DND-41 (cell line): ENCODE results near the gene MAPK10.

Experiments
- ATAC-seq: fragments of 200-7000 bp; cut with Tn5 transposase; 3 replicates; pipeline ENCODE4 v1.9.1; 2021; ENCODE audit warnings: low read depth; ENCODE audit not compliant: insufficient read depth
- DNase-seq: peaks from one replicate; pipeline ENCODE4 v3.0.0-alpha.2; 2020
- H2AFZ ChIP-seq: 2 replicates; pipeline ENCODE4 v1.6.0; 2012; ENCODE audit warnings: low read depth, low read length
- H3K27ac ChIP-seq: 2 replicates; pipeline ENCODE4 v1.5.1; 2012; ENCODE audit warnings: low read length, inconsistent platforms
- H3K27me3 ChIP-seq: fragments of 200-600 bp; sonication (generic); 2 replicates; pipeline ENCODE4 v1.6.0; 2012; ENCODE audit warnings: low read length, mild to moderate bottlenecking, inconsistent platforms; ENCODE audit not compliant: insufficient read depth, poor library complexity
- H3K36me3 ChIP-seq: 2 replicates; pipeline ENCODE4 v1.5.1; 2012; ENCODE audit warnings: low read length, inconsistent platforms; ENCODE audit not compliant: insufficient read depth
- H3K4me1 ChIP-seq: 2 replicates; pipeline ENCODE4 v1.5.1; 2012; ENCODE audit warnings: mild to moderate bottlenecking, low read length; ENCODE audit not compliant: insufficient read depth
- H3K4me2 ChIP-seq: 2 replicates; pipeline ENCODE4 v1.6.0; 2012; ENCODE audit warnings: mild to moderate bottlenecking, moderate library complexity, low read length, inconsistent platforms; ENCODE audit not compliant: insufficient read depth
- H3K4me3 ChIP-seq, 2 experiments: fragments of 200-600 bp in 1 of 2; shearing (Covaris generic) in 1 of 2; 2 replicates each; pipeline ENCODE4 v1.5.1; 2012 to 2016; ENCODE audit warnings: inconsistent platforms in 2 of 2, low read length in 2 of 2, mild to moderate bottlenecking in 2 of 2, low read depth in 1 of 2, moderate library complexity in 1 of 2
- H3K79me2 ChIP-seq: 2 replicates; pipeline ENCODE4 v1.6.0; 2012; ENCODE audit warnings: low read length, inconsistent platforms; ENCODE audit not compliant: insufficient read depth
- H3K9ac ChIP-seq: 2 replicates; pipeline ENCODE4 v1.6.0; 2012; ENCODE audit warnings: low read depth, mild to moderate bottlenecking, inconsistent platforms, low read length, moderate library complexity
- H3K9me3 ChIP-seq: 2 replicates; pipeline ENCODE4 v1.5.1; 2012; ENCODE audit warnings: low read length, moderate library complexity, mild to moderate bottlenecking, inconsistent platforms; ENCODE audit not compliant: insufficient read depth, severe bottlenecking
- H4K20me1 ChIP-seq: 2 replicates; pipeline ENCODE4 v1.6.0; 2012; ENCODE audit warnings: low read length; ENCODE audit not compliant: insufficient read depth
- EZH2 ChIP-seq: IDR thresholded peaks from 3 replicates; pipeline ENCODE4 v1.6.1; 2012; ENCODE audit warnings: borderline replicate concordance, low read depth, mild to moderate bottlenecking, moderate library complexity, low read length, inconsistent platforms; ENCODE audit not compliant: severe bottlenecking
- TF ChIP-seq, protein P1 (sequence below): IDR thresholded peaks from 2 replicates; pipeline ENCODE4 v1.5.1; 2012; ENCODE audit warnings: borderline replicate concordance, low read length, moderate library complexity, mild to moderate bottlenecking; ENCODE audit not compliant: poor library complexity, severe bottlenecking; ENCODE audit errors: extremely low read depth

The MAPK10 gene

DNA sequence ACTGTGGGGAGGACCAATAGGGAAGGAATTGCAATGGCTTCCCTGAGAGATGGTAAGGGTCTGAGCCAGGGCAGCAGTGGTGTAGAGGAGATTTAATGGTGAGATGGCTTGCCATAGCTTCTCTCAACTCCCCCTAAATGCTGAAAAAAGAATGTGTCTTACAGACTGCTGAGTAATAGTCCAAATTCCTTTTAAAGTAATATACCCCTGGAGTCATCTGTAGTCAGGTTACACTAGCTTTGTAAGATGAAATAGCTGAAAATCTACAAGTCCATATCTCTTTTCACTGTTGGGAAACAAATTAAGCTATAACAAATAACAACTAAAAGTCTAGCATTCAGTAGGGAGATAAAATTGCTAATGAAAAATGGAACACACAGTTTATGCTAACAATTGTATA is 33.5 kb downstream of the MAPK10 start:
- H3K27ac ChIP-seq: no peak overlapping the region

DNA sequence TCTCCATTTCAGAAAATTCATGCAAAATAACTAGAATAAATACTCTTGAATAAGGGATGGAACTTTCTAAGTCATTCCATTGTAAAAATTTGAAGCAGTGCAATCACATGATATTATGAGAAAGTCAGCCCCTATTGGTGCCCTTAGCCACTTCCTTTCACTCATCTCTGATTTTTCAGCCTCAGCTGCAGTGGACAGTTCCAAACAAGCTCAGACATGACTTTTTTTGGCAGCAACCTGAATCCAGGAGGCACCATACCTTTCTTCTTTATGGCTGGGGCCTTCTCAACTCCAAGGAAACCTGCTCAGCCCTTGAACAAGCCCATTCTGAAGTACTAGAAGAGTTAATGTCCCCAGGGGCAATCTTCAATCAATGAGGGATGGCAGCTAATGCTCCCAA is 40.5 kb downstream of the MAPK10 start:
- H3K9me3 ChIP-seq: no peaks in the 10 kb centered on the region
- no peak overlapping the region for H2AFZ ChIP-seq
- H3K9ac ChIP-seq: no peak overlapping the region
- no peaks in the 10 kb centered on the region for H3K36me3 ChIP-seq
- no peaks in the 10 kb centered on the region for H3K27me3 ChIP-seq
- DNase-seq: no peak
- no peaks in the 10 kb centered on the region for H3K79me2 ChIP-seq
- no peak overlapping the region for H3K4me2 ChIP-seq
- H3K27ac ChIP-seq: no peak overlapping the region
- ATAC-seq: no peak
- no peak overlapping the region for H3K4me3 ChIP-seq
- TF ChIP-seq, protein P1, sequence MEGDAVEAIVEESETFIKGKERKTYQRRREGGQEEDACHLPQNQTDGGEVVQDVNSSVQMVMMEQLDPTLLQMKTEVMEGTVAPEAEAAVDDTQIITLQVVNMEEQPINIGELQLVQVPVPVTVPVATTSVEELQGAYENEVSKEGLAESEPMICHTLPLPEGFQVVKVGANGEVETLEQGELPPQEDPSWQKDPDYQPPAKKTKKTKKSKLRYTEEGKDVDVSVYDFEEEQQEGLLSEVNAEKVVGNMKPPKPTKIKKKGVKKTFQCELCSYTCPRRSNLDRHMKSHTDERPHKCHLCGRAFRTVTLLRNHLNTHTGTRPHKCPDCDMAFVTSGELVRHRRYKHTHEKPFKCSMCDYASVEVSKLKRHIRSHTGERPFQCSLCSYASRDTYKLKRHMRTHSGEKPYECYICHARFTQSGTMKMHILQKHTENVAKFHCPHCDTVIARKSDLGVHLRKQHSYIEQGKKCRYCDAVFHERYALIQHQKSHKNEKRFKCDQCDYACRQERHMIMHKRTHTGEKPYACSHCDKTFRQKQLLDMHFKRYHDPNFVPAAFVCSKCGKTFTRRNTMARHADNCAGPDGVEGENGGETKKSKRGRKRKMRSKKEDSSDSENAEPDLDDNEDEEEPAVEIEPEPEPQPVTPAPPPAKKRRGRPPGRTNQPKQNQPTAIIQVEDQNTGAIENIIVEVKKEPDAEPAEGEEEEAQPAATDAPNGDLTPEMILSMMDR: no peak
- H3K4me1 ChIP-seq: no peaks in the 10 kb centered on the region
- H4K20me1 ChIP-seq: no peaks in the 10 kb centered on the region

More for the DNA sequence above, 33.5 kb downstream of the MAPK10 start:
- H3K4me2 ChIP-seq: no peak overlapping the region
- DNase-seq: no peak
- no peaks in the 10 kb centered on the region for H3K4me1 ChIP-seq
- H3K4me3 ChIP-seq: no peak overlapping the region
- ATAC-seq: no peak
- TF ChIP-seq, protein P1: no peak
- no peak overlapping the region for H2AFZ ChIP-seq
- no peaks in the 10 kb centered on the region for H4K20me1 ChIP-seq
- H3K9me3 ChIP-seq: no peaks in the 10 kb centered on the region
- H3K79me2 ChIP-seq: no peaks in the 10 kb centered on the region
- H3K27me3 ChIP-seq: no peaks in the 10 kb centered on the region
- no peaks in the 10 kb centered on the region for H3K36me3 ChIP-seq
- H3K9ac ChIP-seq: no peak overlapping the region

DNA sequence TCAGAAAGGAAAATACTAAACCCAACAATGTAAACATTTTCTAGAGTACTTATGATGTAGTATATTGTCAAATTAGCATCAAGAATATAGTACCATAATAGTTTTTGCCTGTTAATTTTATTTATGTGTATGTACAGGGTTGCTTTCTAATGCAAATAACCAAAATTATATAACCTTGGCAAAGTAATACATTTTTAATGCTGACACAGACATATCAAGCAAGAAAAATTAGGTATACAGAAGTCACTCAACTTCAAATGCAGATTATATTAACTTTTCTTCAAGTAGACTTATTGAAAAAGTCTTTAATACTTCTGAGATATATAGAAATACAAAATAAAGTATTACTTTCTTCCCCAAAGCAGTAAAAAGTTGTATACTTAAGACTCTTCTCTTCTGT is 44.3 kb downstream of the MAPK10 start:
- no peak for ATAC-seq
- TF ChIP-seq EZH2: no peak
- TF ChIP-seq, protein P1: no peak
- H3K4me1 ChIP-seq: no peaks in the 10 kb centered on the region
- no peak for DNase-seq
- H3K36me3 ChIP-seq: no peaks in the 10 kb centered on the region
- no peak overlapping the region for H3K9ac ChIP-seq
- no peak overlapping the region for H2AFZ ChIP-seq
- no peak overlapping the region for H3K4me2 ChIP-seq
- H3K79me2 ChIP-seq: no peaks in the 10 kb centered on the region
- H3K27ac ChIP-seq: no peak overlapping the region
- H3K4me3 ChIP-seq: no peak overlapping the region
- H4K20me1 ChIP-seq: no peaks in the 10 kb centered on the region
- no peaks in the 10 kb centered on the region for H3K9me3 ChIP-seq
- H3K27me3 ChIP-seq: no peaks in the 10 kb centered on the region

DNA sequence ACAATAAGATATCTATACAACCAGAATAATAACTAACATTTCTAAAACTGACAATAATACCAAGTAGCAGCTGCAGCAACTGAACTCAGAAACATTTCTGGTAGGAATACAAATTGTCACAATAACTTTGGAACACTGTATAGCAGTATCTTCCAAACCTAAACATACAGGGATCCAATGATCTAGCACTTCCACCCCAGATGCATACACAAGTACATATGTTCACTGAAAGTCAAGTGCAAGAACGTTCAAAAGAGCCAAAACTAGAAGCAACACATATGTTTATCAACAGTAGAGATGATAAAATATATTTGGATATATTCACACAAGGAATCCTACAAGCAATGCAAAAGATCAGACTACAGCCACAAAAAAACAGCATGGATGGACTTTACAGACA is 46.2 kb downstream of the MAPK10 start:
- Histone ChIP-seq H3K9me3 (no peaks in the 10 kb centered on the region), H2AFZ (no peak overlapping the region), H3K36me3 (no peaks in the 10 kb centered on the region), H3K9ac (no peak overlapping the region), H3K27ac (no peak overlapping the region), H3K4me3 (no peak overlapping the region), H3K4me2 (no peak overlapping the region), H3K4me1 (no peaks in the 10 kb centered on the region), H4K20me1 (no peaks in the 10 kb centered on the region), H3K27me3 (no peaks in the 10 kb centered on the region), H3K79me2 (no peaks in the 10 kb centered on the region)
- DNase-seq: no peak
- no peak for TF ChIP-seq EZH2
- TF ChIP-seq, protein P1: no peak
- no peak for ATAC-seq
